ENCODE results near the gene DHRSX.
"Not testable (repeated sequence)": the region's sequence is repeated elsewhere in the genome, so short reads cannot be mapped to it uniquely, and the experiment has no call there.

The DHRSX gene

DNA sequence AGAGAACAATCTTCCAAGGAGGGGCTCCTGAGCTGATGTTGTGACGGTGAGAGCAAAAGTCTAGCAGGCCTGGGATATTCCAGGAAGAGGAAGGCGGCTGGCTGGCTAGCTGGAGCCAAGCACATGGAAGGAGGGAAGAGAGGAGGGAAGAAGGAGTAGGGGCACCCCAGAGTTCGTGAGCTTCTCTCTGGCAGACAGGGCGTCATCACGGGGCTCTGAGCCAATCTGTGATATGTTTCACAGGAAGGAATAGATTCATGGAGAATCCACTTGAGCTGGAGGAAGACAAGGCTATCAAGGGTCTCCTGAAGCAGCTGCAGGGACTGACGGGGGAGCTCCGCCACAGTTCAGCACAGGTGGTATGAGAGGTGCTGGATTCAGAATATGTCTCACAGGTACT is 73.6 kb downstream of the DHRSX start:
- no peak overlapping the region for H3K4me3 ChIP-seq (ENCODE audit: low read depth, low read length)
- DNase-seq (ENCODE audit: low read depth) = no peak
- TF ChIP-seq, protein P1, sequence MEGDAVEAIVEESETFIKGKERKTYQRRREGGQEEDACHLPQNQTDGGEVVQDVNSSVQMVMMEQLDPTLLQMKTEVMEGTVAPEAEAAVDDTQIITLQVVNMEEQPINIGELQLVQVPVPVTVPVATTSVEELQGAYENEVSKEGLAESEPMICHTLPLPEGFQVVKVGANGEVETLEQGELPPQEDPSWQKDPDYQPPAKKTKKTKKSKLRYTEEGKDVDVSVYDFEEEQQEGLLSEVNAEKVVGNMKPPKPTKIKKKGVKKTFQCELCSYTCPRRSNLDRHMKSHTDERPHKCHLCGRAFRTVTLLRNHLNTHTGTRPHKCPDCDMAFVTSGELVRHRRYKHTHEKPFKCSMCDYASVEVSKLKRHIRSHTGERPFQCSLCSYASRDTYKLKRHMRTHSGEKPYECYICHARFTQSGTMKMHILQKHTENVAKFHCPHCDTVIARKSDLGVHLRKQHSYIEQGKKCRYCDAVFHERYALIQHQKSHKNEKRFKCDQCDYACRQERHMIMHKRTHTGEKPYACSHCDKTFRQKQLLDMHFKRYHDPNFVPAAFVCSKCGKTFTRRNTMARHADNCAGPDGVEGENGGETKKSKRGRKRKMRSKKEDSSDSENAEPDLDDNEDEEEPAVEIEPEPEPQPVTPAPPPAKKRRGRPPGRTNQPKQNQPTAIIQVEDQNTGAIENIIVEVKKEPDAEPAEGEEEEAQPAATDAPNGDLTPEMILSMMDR (IDR thresholded peaks at IDR 0.05; ENCODE audit: insufficient read depth, low read depth, low read length, missing control alignments) = no peak

DNA sequence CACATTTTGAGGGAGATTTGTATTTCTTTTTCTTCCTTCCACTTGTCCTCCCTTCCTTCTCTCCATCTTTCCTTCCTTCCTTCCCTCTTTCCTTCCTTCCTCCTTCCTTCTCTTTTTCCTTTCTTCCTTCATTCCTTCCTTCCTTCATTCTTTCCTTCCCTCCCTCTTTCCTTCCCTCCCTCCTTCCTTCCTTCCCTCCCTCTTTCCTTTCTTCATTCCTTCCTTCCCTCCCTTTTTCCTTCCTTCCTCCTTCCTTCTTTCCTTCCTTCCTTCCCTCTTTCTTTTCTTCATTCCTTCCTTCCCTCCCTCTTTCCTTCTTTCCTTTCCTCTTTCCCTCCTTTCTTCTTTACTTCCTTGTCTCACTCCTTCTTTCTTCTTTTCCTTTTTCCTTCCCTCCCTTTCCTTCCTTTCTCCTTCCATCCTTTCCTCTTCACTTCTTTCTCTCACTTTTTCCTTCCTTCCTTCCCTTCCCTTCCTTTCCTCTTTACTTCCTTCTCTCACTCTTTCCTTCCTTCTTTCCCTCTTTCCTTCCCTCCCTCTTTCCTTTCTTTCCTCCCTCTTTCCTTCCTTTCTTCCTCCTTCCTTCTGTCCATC is 74.4 kb downstream of the DHRSX start:
- TF ChIP-seq, protein P1 (IDR thresholded peaks at IDR 0.05; ENCODE audit: insufficient read depth, low read depth, low read length, missing control alignments) = no peak
- no peak for DNase-seq (ENCODE audit: low read depth)
- no peak overlapping the region for H3K4me3 ChIP-seq (ENCODE audit: low read depth, low read length)

DNA sequence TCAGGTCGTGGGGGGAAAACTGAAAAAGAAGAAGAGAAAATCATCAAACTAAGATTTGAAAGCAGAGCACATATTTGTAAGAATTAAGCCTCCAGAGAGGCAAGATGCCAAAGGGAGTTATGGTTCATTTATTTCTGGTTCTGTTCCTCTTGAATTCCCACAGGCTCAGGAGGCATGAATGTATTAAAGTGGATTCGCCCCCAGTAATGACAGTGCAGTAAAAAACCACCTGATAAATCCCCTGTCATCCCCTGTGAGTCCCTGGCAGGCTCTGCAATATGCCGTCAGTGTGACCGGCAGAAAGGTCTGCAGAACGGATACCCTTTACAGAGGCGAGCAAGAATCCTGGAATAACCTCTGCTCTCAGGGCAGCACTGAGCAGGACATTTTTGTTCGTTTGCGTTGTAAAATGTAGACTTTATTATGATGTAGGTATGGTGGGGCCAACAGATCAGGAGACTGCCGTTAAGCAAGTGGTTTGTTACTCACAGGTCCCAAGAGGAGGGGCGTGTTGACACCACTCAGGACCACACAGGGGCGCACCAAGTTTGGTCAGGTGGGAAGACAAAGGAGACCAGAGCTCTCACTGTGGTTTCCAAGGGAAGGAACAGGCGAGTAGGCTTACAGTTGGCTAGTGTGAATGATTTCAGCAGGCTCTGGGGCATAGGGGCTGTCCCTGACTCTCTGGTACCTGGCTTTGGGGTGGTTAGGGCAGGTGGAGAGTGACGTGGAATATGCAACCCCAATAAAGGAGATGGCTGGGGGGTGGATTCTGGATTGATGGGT is 75.3 kb downstream of the DHRSX start:
- H3K4me3 ChIP-seq (ENCODE audit: low read depth, low read length) = no peak overlapping the region
- TF ChIP-seq, protein P1 (IDR thresholded peaks at IDR 0.05; ENCODE audit: insufficient read depth, low read depth, low read length, missing control alignments) = no peak

DNA sequence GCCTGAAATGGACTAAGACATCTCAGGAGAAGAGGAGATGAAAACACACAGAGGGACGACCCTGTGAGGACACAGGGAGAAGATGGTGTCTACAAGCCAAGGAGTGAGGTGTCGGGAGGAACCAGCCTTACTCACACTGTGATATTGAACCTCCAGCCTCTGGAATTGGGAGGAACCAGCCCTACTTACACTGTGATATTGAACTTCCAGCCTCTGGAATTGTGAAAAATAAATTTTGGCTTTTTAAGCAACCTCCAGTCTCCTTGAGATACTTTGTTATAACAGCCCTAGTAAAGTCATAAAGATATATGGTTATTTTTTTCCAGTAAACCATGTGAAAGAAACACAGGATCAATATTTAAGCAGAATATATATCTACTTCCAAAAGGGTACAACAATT is 76.5 kb downstream of the DHRSX start:
- no peak overlapping the region for H3K4me3 ChIP-seq (ENCODE audit: low read depth, low read length)
- DNase-seq (ENCODE audit: low read depth) = no peak
- TF ChIP-seq, protein P1 (IDR thresholded peaks at IDR 0.05; ENCODE audit: insufficient read depth, low read depth, low read length, missing control alignments) = no peak

More for the DNA sequence above, 75.3 kb downstream of the DHRSX start:
- no peak for DNase-seq (ENCODE audit: low read depth)

DNA sequence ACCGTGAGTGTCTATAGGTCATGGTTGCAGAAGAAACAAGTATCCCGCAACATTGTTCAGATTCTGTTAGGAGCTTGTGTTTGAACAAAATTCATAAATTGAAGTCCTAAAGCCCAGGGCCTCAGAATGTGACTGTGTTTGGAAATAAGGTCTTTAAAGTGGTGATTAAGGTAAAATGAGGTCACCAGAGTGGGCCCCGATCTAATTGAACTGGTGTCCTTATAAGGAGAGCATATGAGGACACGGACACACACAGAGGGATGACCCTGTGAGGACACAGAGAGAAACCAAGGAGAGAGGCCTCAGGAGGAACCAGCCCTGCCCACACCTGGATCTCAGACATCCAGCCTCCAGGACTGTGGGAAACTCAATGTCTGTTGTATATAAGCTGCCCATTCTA is 76.9 kb downstream of the DHRSX start:
- TF ChIP-seq, protein P1 (IDR thresholded peaks at IDR 0.05; ENCODE audit: insufficient read depth, low read depth, low read length, missing control alignments) = no peak
- H3K4me3 ChIP-seq (ENCODE audit: low read depth, low read length) = no peak overlapping the region
- no peak for DNase-seq (ENCODE audit: low read depth)

DNA sequence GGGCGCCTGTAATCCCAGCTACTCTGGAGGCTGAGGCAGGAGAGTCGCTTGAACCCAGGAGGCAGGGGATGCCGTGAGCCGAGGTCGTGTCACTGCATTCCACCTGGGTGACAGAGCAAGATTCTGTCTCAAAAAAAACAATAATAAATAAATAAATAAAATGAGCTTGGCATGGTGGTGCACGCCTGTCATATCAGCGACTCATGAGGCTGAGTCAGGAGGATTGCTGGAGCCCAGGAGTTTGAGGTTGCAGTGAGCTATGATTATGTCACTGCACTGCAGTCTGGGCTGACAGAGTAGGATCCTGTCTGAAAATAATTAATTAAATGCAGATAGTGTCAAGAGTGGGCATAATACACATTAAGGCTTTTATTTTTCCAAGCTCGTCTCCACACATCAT is 77.5 kb downstream of the DHRSX start:
- no peak overlapping the region for H3K4me3 ChIP-seq (ENCODE audit: low read depth, low read length)
- no peak for DNase-seq (ENCODE audit: low read depth)
- TF ChIP-seq, protein P1 (IDR thresholded peaks at IDR 0.05; ENCODE audit: insufficient read depth, low read depth, low read length, missing control alignments) = no peak

DNA sequence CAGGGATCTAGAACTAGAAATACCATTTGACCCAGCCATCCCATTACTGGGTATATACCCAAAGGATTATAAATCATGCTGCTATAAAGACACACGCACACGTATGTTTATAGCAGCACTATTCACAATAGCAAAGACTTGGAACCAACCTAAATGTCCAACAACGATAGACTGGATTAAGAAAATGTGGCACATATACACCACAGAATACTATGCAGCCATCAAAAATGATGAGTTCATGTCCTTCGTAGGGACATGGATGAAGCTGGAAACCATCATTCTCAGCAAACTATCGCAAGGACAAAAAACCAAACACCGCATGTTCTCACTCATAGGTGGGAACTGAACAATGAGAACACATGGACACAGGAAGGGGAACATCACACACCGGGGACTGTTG is 81.4 kb downstream of the DHRSX start:
- not testable (repeated sequence) for H3K4me3 ChIP-seq (ENCODE audit: low read depth, low read length); DNase-seq (ENCODE audit: low read depth)

Measured in GM12865 (cell line).